HCT116 (cell line): ENCODE data around the gene KIF26A. TPM values are rescaled to one million over a fixed set of nuclear protein-coding genes. Genes with fewer than 3 reads are reported as not detected.

Source experiments
- ATAC-seq: fragments of 200-7000 bp; cut with Tn5 transposase; 2 replicates; pipeline ENCODE4 v1.9.1; 2020; ENCODE audit warnings: mild to moderate bottlenecking, moderate library complexity
- BruUV-seq: library from RNA; stranded (reverse); fragments of 400-500 nt; replicated peaks from 2 replicates; lab custom pipeline; 2021; lab: Mats Ljungman, UMichigan
- CTCF ChIA-PET: fragments of 300-600 bp; sonication (Branson Sonifier 250); formaldehyde crosslinking; loops from one replicate; lab custom pipeline; 2021; ENCODE audit warnings: antibody characterized with exemption; lab: Charles Lee
- POLR2A ChIA-PET: fragments of 300-600, 350-600 bp; sonication (Branson Sonifier 250); formaldehyde crosslinking; loops from one replicate; lab custom pipeline; 2021; ENCODE audit warnings: antibody characterized with exemption; lab: Charles Lee
- RAD21 ChIA-PET, 2 experiments: fragments of 300-600 bp; sonication (Branson Sonifier 250); formaldehyde crosslinking; loops; one replicate each; lab custom pipeline; 2023; ENCODE audit warnings: low total read pairs in 2 of 2; ENCODE audit not compliant: uncharacterized antibody in 2 of 2, unreplicated experiment in 2 of 2, low non-redundant PET in 1 of 2; lab: Charles Lee
- DNase-seq: peaks from one replicate; pipeline ENCODE4 v3.0.0-alpha.2; 2010; ENCODE audit warnings: low read depth, low spot score
- H2AFZ ChIP-seq: fragments of 200-600 bp; shearing (Covaris generic), sonication (generic); 2 replicates; pipeline ENCODE4 v1.6.1; 2017; ENCODE audit warnings: low read depth, mixed run types, mixed read lengths, antibody characterized with exemption, low read length; ENCODE audit not compliant: poor library complexity, severe bottlenecking
- H3K27ac ChIP-seq: 2 replicates; pipeline ENCODE4 v1.5.1; 2012; ENCODE audit warnings: low read depth, low read length
- H3K27me3 ChIP-seq: fragments of 200-600 bp; sonication (generic); 2 replicates; pipeline ENCODE4 v1.6.1; 2016; ENCODE audit warnings: mixed run types, low read length, mixed read lengths; ENCODE audit not compliant: insufficient read depth
- H3K36me3 ChIP-seq, 2 experiments: fragments of 200-500 bp in 1 of 2; fragments of 200-600 bp in 1 of 2; sonication (Bioruptor generic) in 1 of 2; sonication (generic) in 1 of 2; 2 replicates each; pipeline versions ENCODE4 v1.5.1 to v1.6.1; 2014 to 2016; ENCODE audit warnings: low read length in 2 of 2, inconsistent platforms in 1 of 2, mixed read lengths in 1 of 2, mixed run types in 1 of 2; ENCODE audit not compliant: insufficient read depth in 2 of 2, control insufficient read depth in 1 of 2
- H3K4me1 ChIP-seq, 2 experiments: fragments of 200-600 bp in 1 of 2; sonication (generic) in 1 of 2; 2 replicates each; pipeline versions ENCODE4 v1.5.1 to v1.6.1; 2012 to 2017; ENCODE audit warnings: low read length in 2 of 2, inconsistent platforms in 1 of 2, mild to moderate bottlenecking in 1 of 2, mixed read lengths in 1 of 2, mixed run types in 1 of 2, moderate library complexity in 1 of 2; ENCODE audit not compliant: insufficient read depth in 2 of 2, control insufficient read depth in 1 of 2
- H3K4me2 ChIP-seq: fragments of 200-600 bp; sonication (generic); 2 replicates; pipeline ENCODE4 v1.6.1; 2017; ENCODE audit warnings: mixed run types, low read length, mixed read lengths
- H3K4me3 ChIP-seq, 2 experiments: fragments of 200-600 bp in 1 of 2; sonication (generic) in 1 of 2; replicated peaks in 1 of 2; 2 replicates each; pipeline ENCODE4 v1.5.1; 2011 to 2016; ENCODE audit warnings: low read length in 2 of 2, control low read depth in 1 of 2, low read depth in 1 of 2, mild to moderate bottlenecking in 1 of 2, mixed read lengths in 1 of 2, mixed run types in 1 of 2
- H3K79me2 ChIP-seq: fragments of 200-600 bp; sonication (generic); 2 replicates; pipeline ENCODE4 v1.6.1; 2017; ENCODE audit warnings: mild to moderate bottlenecking, mixed run types, low read length, moderate library complexity, mixed read lengths; ENCODE audit not compliant: insufficient read depth
- H3K9ac ChIP-seq: fragments of 200-600 bp; sonication (generic); 2 replicates; pipeline ENCODE4 v1.6.1; 2016; ENCODE audit warnings: low read length, mixed read lengths
- H3K9me2 ChIP-seq: fragments of 200-600 bp; sonication (generic), shearing (Covaris generic); 2 replicates; pipeline ENCODE4 v1.6.1; 2017; ENCODE audit warnings: mixed run types, mild to moderate bottlenecking, moderate library complexity; ENCODE audit not compliant: insufficient read depth
- H3K9me3 ChIP-seq, 2 experiments: fragments of 200-500 bp in 1 of 2; fragments of 200-600 bp in 1 of 2; sonication (Bioruptor generic) in 1 of 2; sonication (generic) in 1 of 2; 2 replicates each; pipeline ENCODE4 v1.6.1; 2014 to 2017; ENCODE audit warnings: low read length in 2 of 2, mixed read lengths in 2 of 2, inconsistent platforms in 1 of 2, low read depth in 1 of 2, mild to moderate bottlenecking in 1 of 2, mixed run types in 1 of 2, moderate library complexity in 1 of 2; ENCODE audit not compliant: control insufficient read depth in 1 of 2, insufficient read depth in 1 of 2
- H4K20me1 ChIP-seq: fragments of 200-600 bp; sonication (generic), shearing (Covaris generic); 2 replicates; pipeline ENCODE4 v1.6.1; 2017; ENCODE audit warnings: mixed run types, mild to moderate bottlenecking, moderate library complexity; ENCODE audit not compliant: insufficient read depth
- CBX3 ChIP-seq: IDR thresholded peaks from 2 replicates; pipeline ENCODE4 v1.6.1; 2012; ENCODE audit warnings: low read depth
- CEBPB ChIP-seq: IDR thresholded peaks from 2 replicates; pipeline ENCODE4 v1.6.1; 2012; ENCODE audit warnings: low read depth
- EZH2phosphoT487 ChIP-seq: fragments of 200-600 bp; IDR thresholded peaks from 2 replicates; pipeline ENCODE4 v1.6.1; 2018; ENCODE audit warnings: antibody characterized with exemption, borderline replicate concordance
- JUND ChIP-seq: IDR thresholded peaks from 2 replicates; pipeline ENCODE4 v1.6.1; 2012
- RAD21 ChIP-seq: IDR thresholded peaks from 2 replicates; pipeline ENCODE4 v1.6.1; 2012; ENCODE audit warnings: low read depth, mild to moderate bottlenecking
- SIN3A ChIP-seq: IDR thresholded peaks from 2 replicates; pipeline ENCODE4 v1.6.1; 2012; ENCODE audit warnings: low read depth
- SP1 ChIP-seq: IDR thresholded peaks from 2 replicates; pipeline ENCODE4 v1.6.1; 2012; ENCODE audit warnings: low read depth
- YY1 ChIP-seq: IDR thresholded peaks from 2 replicates; pipeline ENCODE4 v1.6.1; 2011; ENCODE audit warnings: low read length, low read depth, moderate library complexity, mild to moderate bottlenecking; ENCODE audit not compliant: insufficient replicate concordance; ENCODE audit errors: extremely low read depth
- intact Hi-C: fragments of 100-400 bp; cut with micrococcal nuclease; formaldehyde crosslinking; loops from 2 replicates; pipeline ENCODE4 v1.10.0; 2022
- total RNA-seq: library from RNA; stranded (reverse); gene quantifications from one replicate; pipeline ENCODE4 v1.2.1, GENCODE V29; 2021; ENCODE audit not compliant: unreplicated experiment
- TF ChIP-seq, protein P1 (sequence below): IDR thresholded peaks from 2 replicates; pipeline ENCODE4 v1.6.1; 2012; ENCODE audit warnings: low read depth
- TF ChIP-seq, protein P2 (sequence below): IDR thresholded peaks from 2 replicates; pipeline ENCODE4 v1.6.1; 2012
- TF ChIP-seq, protein P3 (sequence below): IDR thresholded peaks from 2 replicates; pipeline ENCODE4 v1.6.1; 2012

The KIF26A gene
- total RNA-seq, 1 experiment from 2014 or later: 10.2 TPM

DNA sequence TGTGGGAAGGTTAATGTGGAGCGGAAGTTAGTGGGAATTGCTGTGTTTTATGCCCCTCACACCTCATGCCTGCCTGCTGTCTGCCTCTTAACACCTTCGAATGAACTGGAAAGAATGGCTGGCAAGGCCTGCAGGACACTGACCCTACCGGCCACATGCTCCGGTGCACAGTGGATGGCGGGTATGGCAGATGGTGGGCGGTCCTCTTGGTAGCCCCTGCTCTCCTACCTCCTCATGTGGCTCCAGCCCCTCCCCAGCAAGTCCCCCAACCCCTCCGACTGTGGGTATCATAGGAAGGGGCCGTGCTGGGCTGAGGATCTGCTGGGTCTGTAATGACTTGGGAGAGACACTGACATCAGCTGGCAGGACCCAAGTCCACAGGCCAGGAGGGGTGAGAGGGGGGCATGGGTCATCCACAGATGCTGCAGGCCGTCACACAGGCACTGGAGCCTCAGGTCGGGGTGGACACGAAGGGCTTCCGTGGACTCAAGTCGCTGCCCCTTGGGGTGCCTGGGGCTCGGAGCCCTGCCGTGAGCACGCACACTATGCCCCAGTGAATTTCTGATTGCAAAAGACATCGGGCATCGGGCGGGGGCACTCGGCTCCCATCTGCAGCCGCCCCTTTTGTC lies 77.4 kb downstream of the KIF26A start (continued):
- TF ChIP-seq, protein P1, sequence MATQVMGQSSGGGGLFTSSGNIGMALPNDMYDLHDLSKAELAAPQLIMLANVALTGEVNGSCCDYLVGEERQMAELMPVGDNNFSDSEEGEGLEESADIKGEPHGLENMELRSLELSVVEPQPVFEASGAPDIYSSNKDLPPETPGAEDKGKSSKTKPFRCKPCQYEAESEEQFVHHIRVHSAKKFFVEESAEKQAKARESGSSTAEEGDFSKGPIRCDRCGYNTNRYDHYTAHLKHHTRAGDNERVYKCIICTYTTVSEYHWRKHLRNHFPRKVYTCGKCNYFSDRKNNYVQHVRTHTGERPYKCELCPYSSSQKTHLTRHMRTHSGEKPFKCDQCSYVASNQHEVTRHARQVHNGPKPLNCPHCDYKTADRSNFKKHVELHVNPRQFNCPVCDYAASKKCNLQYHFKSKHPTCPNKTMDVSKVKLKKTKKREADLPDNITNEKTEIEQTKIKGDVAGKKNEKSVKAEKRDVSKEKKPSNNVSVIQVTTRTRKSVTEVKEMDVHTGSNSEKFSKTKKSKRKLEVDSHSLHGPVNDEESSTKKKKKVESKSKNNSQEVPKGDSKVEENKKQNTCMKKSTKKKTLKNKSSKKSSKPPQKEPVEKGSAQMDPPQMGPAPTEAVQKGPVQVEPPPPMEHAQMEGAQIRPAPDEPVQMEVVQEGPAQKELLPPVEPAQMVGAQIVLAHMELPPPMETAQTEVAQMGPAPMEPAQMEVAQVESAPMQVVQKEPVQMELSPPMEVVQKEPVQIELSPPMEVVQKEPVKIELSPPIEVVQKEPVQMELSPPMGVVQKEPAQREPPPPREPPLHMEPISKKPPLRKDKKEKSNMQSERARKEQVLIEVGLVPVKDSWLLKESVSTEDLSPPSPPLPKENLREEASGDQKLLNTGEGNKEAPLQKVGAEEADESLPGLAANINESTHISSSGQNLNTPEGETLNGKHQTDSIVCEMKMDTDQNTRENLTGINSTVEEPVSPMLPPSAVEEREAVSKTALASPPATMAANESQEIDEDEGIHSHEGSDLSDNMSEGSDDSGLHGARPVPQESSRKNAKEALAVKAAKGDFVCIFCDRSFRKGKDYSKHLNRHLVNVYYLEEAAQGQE: no peak
- TF ChIP-seq, protein P2, sequence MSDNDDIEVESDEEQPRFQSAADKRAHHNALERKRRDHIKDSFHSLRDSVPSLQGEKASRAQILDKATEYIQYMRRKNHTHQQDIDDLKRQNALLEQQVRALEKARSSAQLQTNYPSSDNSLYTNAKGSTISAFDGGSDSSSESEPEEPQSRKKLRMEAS: no peak
- TF ChIP-seq RAD21 (no peak), JUND (no peak)
- TF ChIP-seq, protein P3, sequence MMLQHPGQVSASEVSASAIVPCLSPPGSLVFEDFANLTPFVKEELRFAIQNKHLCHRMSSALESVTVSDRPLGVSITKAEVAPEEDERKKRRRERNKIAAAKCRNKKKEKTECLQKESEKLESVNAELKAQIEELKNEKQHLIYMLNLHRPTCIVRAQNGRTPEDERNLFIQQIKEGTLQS: no peak

DNA sequence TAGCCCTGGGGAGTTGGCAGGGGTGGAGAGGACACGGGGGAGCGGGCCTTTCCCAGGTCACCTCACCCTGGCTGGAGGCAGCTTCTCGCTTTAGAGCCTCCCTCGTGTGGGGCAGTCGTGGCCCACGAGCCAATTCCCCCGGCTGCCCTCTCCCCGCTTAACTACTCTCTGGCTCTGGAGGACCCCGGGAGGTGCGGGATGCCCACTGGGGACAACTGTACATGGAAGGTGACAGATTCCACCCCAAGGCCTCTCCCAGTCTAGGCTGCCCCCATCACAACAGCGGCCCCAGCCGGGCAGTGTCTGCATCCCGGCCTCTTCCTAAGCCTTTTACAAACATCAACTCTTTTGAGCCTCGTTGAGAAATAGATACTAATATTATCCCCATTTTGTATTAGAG lies 78.1 kb downstream of the KIF26A start:
- Histone ChIP-seq H3K9ac (no peak overlapping the region), H3K4me2 (no peak overlapping the region), H3K27ac (no peak overlapping the region), H3K4me3 (no peak overlapping the region), H2AFZ (no peak overlapping the region), H3K79me2 (no peaks in the 10 kb centered on the region), H3K9me3 (no peaks in the 10 kb centered on the region), H4K20me1 (no peaks in the 10 kb centered on the region), H3K9me2 (no peaks in the 10 kb centered on the region), H3K4me1 (no peaks in the 10 kb centered on the region), H3K27me3 (no peaks in the 10 kb centered on the region), H3K36me3 (no peaks in the 10 kb centered on the region)
- no peak for DNase-seq
- TF ChIP-seq EZH2phosphoT487 (no peak), YY1 (no peak), CBX3 (no peak), CEBPB (no peak), SP1 (no peak), JUND (no peak), SIN3A (no peak)
- TF ChIP-seq, protein P2: no peak
- TF ChIP-seq, protein P1: no peak
- no TSS peak for BruUV-seq
- RAD21 ChIA-PET: no interaction called here
- intact Hi-C loops: no loop called here
- no peak for ATAC-seq
- POLR2A ChIA-PET: no interaction called here
- CTCF ChIA-PET: no interaction called here
